Peyer's patch (tissue), 4 donors: ENCODE data around the gene GPER1.

ENCODE experiments used
- POLR2A ChIP-seq, 2 donors: fragments of 450-650 bp; IDR thresholded peaks; one replicate each; pipeline ENCODE4 v1.5.1; 2017; ENCODE audit warnings: antibody characterized with exemption in 2 of 2, mild to moderate bottlenecking in 2 of 2, moderate library complexity in 2 of 2
- TF ChIP-seq, protein P1 (sequence below), 6 experiments: fragments of 450-650 bp in 4 of 6; fragments of 200-600 bp in 2 of 6; sonication (generic) in 1 of 6; IDR thresholded peaks; one replicate each; pipeline ENCODE4 v1.5.1; 2017 to 2019; ENCODE audit warnings: antibody characterized with exemption in 6 of 6, mild to moderate bottlenecking in 3 of 6, moderate library complexity in 1 of 6

DNA sequence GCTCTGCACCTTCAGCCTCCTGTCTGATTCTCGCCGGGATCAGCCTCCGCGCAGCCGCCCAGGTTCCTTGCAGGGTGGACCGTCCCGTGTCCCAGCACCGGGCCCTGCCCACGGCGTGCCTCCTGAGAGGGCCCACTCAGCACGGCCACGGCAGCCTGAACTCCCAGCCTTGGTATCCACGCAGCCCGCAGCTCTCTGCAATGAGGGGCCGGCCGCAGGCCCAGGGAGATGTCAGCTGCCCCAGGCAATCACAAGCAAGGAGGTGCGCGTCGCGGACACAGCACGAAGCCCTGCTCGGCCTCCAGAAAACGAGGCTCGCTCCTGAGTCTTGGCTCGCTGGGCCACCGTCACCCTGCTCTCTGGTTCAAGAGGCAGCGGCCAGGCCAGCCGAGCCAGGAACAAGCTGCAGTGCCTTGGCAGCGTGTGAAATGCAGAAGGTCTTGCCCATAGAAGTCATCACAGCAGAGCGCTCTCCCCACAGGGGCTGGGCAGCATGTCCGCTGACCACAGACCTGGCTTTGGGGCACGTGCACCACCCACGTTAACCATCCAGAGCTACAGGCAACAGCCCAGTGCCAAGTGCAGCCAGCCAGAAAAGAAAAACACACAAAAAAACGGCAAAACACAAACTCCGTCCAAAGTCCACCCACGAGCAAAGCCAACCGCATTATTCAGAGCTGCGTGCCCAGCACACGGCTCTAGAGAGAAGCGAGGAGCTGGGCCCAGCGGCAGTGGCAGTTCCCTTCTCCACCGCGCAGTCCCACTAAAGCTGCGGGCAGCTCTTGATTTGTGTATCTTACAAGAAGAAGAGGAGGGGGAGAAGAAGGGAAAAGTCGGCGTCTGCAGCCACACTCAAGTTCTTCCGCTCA lies 13.9 kb downstream of the GPER1 start:
- no peak for TF ChIP-seq POLR2A (IDR thresholded peaks at IDR 0.05)
- TF ChIP-seq, protein P1, sequence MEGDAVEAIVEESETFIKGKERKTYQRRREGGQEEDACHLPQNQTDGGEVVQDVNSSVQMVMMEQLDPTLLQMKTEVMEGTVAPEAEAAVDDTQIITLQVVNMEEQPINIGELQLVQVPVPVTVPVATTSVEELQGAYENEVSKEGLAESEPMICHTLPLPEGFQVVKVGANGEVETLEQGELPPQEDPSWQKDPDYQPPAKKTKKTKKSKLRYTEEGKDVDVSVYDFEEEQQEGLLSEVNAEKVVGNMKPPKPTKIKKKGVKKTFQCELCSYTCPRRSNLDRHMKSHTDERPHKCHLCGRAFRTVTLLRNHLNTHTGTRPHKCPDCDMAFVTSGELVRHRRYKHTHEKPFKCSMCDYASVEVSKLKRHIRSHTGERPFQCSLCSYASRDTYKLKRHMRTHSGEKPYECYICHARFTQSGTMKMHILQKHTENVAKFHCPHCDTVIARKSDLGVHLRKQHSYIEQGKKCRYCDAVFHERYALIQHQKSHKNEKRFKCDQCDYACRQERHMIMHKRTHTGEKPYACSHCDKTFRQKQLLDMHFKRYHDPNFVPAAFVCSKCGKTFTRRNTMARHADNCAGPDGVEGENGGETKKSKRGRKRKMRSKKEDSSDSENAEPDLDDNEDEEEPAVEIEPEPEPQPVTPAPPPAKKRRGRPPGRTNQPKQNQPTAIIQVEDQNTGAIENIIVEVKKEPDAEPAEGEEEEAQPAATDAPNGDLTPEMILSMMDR (IDR thresholded peaks at IDR 0.05), result no peak
